Measurements from ENCODE around the gene GFRA3. TPM values are rescaled to one million over a fixed set of nuclear protein-coding genes. Genes with fewer than 3 reads are reported as not detected.
"Not testable (repeated sequence)": the region's sequence is repeated elsewhere in the genome, so short reads cannot be mapped to it uniquely, and the experiment has no call there.

GFRA3 gene
- total RNA-seq, 1 donor from 2014 or later: 4.7 TPM

- no peak for DNase-seq (ENCODE audit: extremely low spot score in 2 of 2)
- Histone ChIP-seq H3K36me3 (no peaks in the 10 kb centered on the region), H3K4me3 (no peak overlapping the region), H3K4me1 (no peaks in the 10 kb centered on the region), H3K9me3 (no peaks in the 10 kb centered on the region), H3K27me3 (no peaks in the 10 kb centered on the region), H3K27ac (no peak overlapping the region)
- TF ChIP-seq POLR2AphosphoS5 (IDR thresholded peaks at IDR 0.05; ENCODE audit: insufficient read depth in 1 of 2, low read depth in 1 of 2) (no peak), CTCF (IDR thresholded peaks at IDR 0.05) (no peak), POLR2A (IDR thresholded peaks at IDR 0.05) (no peak)
- intact Hi-C loops (cut with DNase I): no loop called here
These were observed 21.5 kb downstream of the GFRA3 start for GRCh38 chr5:138252944-138253343.

- H3K9me3 ChIP-seq; H3K36me3 ChIP-seq; intact Hi-C loops (cut with DNase I); H3K4me1 ChIP-seq; H3K4me3 ChIP-seq; H3K27me3 ChIP-seq; DNase-seq (ENCODE audit: extremely low spot score in 2 of 2); H3K27ac ChIP-seq: not testable (repeated sequence)
These were observed 26.6 kb downstream of the GFRA3 start for GRCh38 chr5:138247800-138248199.

GRCh38 chr5:138246822-138247221 lies 27.6 kb downstream of the GFRA3 start:
- Histone ChIP-seq H3K4me1 (peaks cover 6% of the 10 kb centered on the region), H3K27ac (no peak overlapping the region), H3K4me3 (no peak overlapping the region), H3K9me3 (no peaks in the 10 kb centered on the region), H3K36me3 (no peaks in the 10 kb centered on the region), H3K27me3 (no peaks in the 10 kb centered on the region)
- no peak for DNase-seq (ENCODE audit: extremely low spot score in 2 of 2)
- intact Hi-C loops (cut with DNase I): no loop called here
- no peak for TF ChIP-seq POLR2A (IDR thresholded peaks at IDR 0.05)
- no peak for TF ChIP-seq POLR2AphosphoS5 (IDR thresholded peaks at IDR 0.05; ENCODE audit: insufficient read depth in 1 of 2, low read depth in 1 of 2)

- Histone ChIP-seq H3K27me3 (no peaks in the 10 kb centered on the region), H3K9me3 (no peaks in the 10 kb centered on the region), H3K27ac (no peak overlapping the region), H3K4me3 (no peak overlapping the region), H3K36me3 (no peaks in the 10 kb centered on the region), H3K4me1 (peaks cover 11% of the 10 kb centered on the region)
- TF ChIP-seq CTCF (IDR thresholded peaks at IDR 0.05): no peak
- TF ChIP-seq POLR2A (IDR thresholded peaks at IDR 0.05): no peak
- no peak for TF ChIP-seq POLR2AphosphoS5 (IDR thresholded peaks at IDR 0.05; ENCODE audit: insufficient read depth in 1 of 2, low read depth in 1 of 2)
- no peak for DNase-seq (ENCODE audit: extremely low spot score in 2 of 2)
- intact Hi-C loops (cut with DNase I): no loop called here
These were observed 28.1 kb downstream of the GFRA3 start for GRCh38 chr5:138246334-138246733.

- no peak for TF ChIP-seq POLR2A (IDR thresholded peaks at IDR 0.05)
- no peak for TF ChIP-seq CTCF (IDR thresholded peaks at IDR 0.05)
- no peak for TF ChIP-seq POLR2AphosphoS5 (IDR thresholded peaks at IDR 0.05; ENCODE audit: insufficient read depth in 1 of 2, low read depth in 1 of 2)
- H3K36me3 ChIP-seq: no peaks in the 10 kb centered on the region
- H3K4me1 ChIP-seq: peaks cover 13% of the 10 kb centered on the region
- DNase-seq (ENCODE audit: extremely low spot score in 2 of 2): no peak
- H3K9me3 ChIP-seq: no peaks in the 10 kb centered on the region
- H3K27ac ChIP-seq: no peak overlapping the region
- no peak overlapping the region for H3K4me3 ChIP-seq
- intact Hi-C loops (cut with DNase I): no loop called here
- H3K27me3 ChIP-seq: no peaks in the 10 kb centered on the region
These were observed 28.7 kb downstream of the GFRA3 start for GRCh38 chr5:138245717-138246116.

- TF ChIP-seq CTCF (IDR thresholded peaks at IDR 0.05) (no peak), POLR2AphosphoS5 (IDR thresholded peaks at IDR 0.05; ENCODE audit: insufficient read depth in 1 of 2, low read depth in 1 of 2) (no peak), POLR2A (IDR thresholded peaks at IDR 0.05) (no peak)
- Histone ChIP-seq H3K27me3 (no peaks in the 10 kb centered on the region), H3K4me3 (no peak overlapping the region), H3K36me3 (no peaks in the 10 kb centered on the region), H3K4me1 (peaks cover 13% of the 10 kb centered on the region), H3K9me3 (no peaks in the 10 kb centered on the region), H3K27ac (no peak overlapping the region)
- no peak for DNase-seq (ENCODE audit: extremely low spot score in 2 of 2)
- intact Hi-C loops (cut with DNase I): no loop called here
These were observed 30.6 kb downstream of the GFRA3 start for GRCh38 chr5:138243794-138244193.

Measured in vagina (tissue), 2 donors.